Stimulated activated CD4-positive, alpha-beta T cell treated with anti-CD3 and anti-CD28 coated beads, Interleukin-12 subunit alpha, Interleukin-12 subunit beta, amount 100 ng/mL, for 4 hours (primary cell): ENCODE results near the gene DYNC2H1.
"Not testable (repeated sequence)": the region's sequence is repeated elsewhere in the genome, so short reads cannot be mapped to it uniquely, and the experiment has no call there.

Source experiments
- DNase-seq: peaks from one replicate; pipeline ENCODE4 v3.0.0-alpha.2; 2020

Gene DYNC2H1

GRCh38 chr11:103284260-103284659, 175.0 kb downstream of the DYNC2H1 start:
- no peak for DNase-seq

- DNase-seq: no peak
Measured at GRCh38 chr11:103294516-103294915, 185.3 kb downstream of the DYNC2H1 start.

DNA sequence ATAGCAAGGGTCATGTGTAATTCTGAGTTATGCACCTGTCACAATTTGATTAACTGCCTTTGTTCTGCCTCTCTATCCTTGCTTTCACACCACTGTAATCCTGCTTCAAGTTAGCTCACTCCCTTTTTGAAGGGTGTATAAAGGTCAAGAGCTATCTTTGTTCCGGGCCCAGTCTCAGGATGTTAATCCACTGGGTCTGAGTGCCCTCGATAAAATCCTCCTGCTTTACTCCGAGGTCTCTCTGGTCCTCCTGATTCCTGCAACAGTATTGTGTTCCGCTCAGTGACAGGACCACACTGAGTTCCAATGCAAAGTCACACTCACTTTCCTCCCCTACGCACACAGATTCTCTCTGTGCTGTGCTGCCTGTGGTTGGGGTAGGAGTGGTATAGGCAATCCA, 186.5 kb downstream of the DYNC2H1 start:
- DNase-seq: no peak

DNA sequence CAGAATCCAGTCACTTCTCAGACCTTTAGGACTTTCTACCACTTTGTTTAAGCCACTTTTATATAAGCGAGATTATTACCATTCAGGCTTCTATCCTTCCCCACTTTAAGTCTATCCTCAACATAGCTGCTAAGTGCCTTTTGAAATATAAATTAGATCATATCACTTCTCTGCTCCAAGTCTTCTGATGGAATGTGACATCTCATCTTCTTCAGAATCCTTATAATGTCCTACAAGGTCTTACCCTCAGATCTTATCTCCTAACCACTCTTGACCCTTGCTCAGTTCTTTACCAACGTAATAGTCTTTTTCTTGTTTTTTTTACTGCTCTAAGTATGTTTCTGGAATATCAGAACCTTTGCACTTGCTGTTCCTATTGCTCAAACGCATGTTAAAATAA, 188.7 kb downstream of the DYNC2H1 start:
- no peak for DNase-seq

GRCh38 chr11:103315248-103315647, 206.0 kb downstream of the DYNC2H1 start:
- DNase-seq: no peak

DNA sequence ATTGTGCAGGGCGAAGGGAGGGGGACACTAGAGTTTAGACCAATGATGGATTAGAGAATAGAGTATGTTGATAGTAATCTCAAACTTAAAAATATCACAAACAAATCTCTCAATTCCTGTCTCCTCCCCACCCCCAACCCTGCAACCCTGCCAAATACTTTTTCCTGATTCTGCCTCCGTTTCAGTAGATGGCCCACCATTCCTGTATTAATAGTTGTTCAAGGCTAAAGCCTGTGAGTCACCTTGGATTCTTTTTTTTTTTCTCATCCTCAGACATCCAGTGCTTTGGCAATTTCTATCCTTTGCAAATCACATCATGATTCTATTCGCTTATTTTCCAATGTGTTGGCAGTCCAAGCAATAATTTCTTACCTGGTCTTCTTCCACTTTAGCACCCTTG, 207.9 kb downstream of the DYNC2H1 start:
- DNase-seq: no peak

DNA sequence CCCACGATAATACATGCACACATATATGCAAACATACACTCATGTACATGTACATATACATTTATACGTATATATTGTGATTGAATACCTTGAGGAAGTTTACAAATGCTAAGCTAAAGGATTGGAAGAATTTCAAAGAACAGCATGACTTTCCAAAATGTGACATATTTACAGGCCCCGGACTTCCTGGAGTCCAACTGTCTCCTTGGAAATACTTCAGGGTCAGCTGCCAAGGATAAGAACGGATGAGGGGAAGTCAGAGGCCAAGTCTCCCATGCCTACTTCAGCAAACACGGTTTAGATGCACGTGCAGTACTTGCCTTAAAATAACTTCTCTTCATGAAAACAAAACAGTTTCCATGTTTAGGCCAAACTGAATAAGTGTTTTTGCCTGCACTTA, 213.6 kb downstream of the DYNC2H1 start:
- DNase-seq: no peak

GRCh38 chr11:103325686-103326069, 216.5 kb downstream of the DYNC2H1 start:
- DNase-seq: no peak

DNA sequence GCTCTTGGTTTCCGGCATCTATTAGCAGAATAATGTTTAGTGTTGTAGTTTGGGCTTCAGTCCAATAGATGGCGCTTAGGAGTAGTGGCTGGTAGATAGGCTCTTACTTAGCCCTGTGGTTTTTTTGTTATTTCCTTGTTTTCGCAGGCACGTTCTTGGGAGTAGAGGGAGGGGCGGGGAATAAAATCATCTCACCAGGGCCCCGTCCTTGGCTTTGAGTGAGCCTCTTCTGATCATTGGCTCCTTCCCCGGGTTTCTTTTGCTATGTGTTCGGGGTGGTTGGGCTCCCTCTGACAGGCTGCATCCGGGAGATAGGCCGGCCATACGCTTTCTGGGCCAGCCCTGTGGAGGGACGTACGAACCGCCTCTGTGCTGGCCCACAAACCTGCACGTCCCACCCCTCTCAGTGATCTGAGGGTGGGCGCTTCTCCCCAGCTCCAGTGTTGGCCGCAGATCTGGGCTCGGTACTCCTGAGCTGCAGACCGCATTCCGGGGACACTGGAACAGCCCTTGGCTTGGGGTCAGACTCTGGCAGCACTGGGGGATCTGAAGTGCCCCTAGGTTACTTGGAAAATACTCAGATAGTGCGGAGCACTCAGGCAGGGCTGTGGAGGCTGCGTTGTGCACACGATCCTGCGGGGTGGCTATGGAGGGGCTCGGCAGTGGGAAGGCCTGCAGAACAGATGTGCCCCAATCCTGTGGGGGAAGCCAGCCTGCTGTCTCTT, 217.0 kb downstream of the DYNC2H1 start:
- DNase-seq: no peak

- no peak for DNase-seq
Measured at GRCh38 chr11:103327721-103328120, 218.5 kb downstream of the DYNC2H1 start.

DNA sequence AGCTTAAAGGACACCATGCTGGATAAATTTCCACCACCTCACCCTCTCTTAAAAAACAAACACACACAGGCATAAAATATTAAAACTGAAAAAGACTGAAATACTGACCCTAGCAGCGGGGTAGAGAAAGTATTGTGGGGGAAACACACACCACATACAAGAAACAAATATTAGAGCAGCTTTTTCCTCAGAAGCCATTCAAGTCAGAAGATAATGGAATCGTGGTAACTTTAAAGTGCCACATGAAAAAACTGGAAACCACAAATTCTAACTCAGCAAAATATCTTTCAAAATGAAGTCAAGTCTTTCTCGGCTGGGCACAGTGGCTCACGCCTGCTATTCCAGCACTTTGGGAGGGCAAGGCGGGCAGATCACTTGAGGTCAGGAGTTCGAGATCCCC, 223.2 kb downstream of the DYNC2H1 start:
- DNase-seq: no peak

GRCh38 chr11:103338621-103339484, 229.6 kb downstream of the DYNC2H1 start:
- DNase-seq: no peak

GRCh38 chr11:103339485-103339857, 230.2 kb downstream of the DYNC2H1 start:
- no peak for DNase-seq

DNA sequence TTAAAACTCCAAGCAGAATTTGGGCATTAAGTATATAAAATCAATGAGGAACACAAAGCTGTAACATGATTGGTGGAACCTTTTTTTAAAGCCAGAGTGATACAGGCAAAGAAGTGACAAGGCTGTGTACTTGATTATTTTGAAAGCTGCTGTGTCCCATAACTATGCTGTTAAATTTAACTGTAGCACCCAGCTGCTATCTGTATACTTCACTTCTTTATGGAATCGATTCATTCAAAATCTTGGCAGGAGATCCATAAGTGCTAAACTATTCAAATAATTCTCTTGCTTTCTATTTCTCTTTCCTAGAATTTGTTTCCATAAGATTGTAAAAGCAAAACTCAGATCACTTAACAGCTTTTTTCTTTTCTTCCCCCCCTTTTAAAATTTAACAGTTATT, 231.7 kb downstream of the DYNC2H1 start:
- no peak for DNase-seq

GRCh38 chr11:103344886-103345285, 235.7 kb downstream of the DYNC2H1 start:
- DNase-seq: no peak

DNA sequence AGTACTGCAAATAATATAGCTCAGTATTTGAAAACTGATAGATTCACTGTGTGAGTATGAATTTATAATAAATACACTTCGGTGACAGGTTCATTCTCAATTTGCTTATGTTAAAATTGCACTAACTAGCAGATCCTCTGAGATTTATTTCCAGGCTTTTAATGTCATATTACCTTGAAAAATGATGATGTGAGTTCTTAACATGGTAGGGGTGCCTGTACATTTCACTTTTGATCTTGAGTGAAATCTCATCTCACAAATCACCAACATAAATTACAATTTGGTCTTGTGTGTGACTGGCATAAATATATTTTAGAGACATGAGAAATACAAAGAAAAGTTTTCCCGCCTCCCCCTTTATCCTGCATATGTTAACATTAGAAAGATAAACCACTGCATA, 240.4 kb downstream of the DYNC2H1 start:
- DNase-seq: no peak

DNA sequence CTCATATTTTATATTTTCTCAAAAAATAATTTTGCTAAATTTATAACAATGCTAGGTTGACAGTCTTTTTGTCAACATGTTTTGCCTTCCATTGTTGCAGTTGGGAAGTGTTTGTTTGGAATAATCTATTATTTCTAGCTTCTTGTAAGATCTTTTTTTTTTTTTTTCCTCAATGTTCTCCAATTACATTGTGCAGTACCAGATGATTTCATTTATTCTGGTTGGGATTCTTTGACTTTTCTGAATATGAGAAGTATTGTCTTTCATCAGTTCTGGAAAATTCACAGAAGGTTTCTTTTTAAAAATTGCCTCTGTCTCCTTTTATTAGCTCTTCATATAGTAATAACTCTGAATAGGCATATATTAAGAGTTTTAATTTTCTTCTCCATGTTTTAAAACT, 245.4 kb downstream of the DYNC2H1 start:
- no peak for DNase-seq

DNA sequence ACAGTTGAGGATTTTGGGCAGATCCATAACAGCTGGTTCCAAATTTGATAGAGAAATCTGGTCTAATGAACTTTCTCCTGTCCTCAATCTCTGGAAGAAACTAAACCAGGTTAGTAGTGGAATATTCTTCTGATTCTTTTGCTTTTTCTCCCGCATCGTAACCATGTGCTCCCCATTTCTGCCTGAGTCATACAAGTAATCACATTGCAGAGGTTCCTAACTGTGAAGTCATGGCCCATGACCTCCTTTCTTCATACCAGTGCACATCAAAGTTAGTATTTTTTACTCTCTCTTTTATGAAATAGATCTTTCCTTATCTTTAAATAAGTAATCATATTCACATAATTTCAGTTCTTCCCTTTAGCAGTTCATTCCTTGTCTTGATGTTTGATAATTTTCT, 249.0 kb downstream of the DYNC2H1 start:
- DNase-seq: no peak

DNA sequence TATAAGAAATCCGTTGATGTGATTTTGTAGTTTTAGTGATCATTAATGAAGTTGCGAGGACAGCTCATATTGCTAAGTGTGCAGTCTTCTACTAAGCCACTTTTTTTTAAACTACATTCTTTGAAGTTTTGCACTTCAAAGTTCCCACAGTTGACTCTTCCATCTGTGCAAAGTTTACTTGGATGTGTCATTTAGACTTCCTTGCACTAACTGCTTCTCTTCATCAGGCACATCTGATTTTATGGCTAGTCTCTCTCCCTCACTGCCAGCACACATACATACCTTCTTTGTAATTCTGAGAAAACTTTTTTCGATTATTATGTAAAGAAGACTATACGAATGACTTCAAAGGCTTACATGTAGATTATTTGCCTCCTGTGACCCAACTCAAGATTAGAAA, 250.0 kb downstream of the DYNC2H1 start:
- DNase-seq: no peak

- no peak for DNase-seq
Measured at GRCh38 chr11:103364687-103365086, 255.5 kb downstream of the DYNC2H1 start.

- no peak for DNase-seq
Measured at GRCh38 chr11:103367650-103368049, 258.4 kb downstream of the DYNC2H1 start.

GRCh38 chr11:103368145-103368544, 258.9 kb downstream of the DYNC2H1 start:
- DNase-seq: no peak

- DNase-seq: no peak
Measured at GRCh38 chr11:103370076-103370475, 260.9 kb downstream of the DYNC2H1 start.

DNA sequence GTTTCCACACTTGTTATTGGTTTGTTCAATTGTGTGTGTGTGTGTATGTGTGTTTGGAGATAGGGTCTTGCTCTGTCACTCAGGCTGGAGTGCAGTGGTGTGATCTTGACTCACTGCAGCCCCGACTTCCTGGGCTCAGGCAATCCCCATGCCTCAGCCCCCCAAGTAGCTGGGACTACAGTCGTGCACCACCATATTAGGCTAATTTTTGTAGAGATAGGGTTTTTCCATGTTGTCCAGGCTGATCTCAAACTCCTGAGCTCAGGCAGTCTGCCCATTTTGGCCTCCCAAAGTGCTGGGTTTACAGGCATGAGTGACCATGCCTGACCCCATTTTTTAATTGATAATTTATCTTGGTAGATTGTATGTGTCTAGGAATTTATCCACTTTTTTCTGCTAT, 263.7 kb downstream of the DYNC2H1 start:
- DNase-seq: no peak

DNA sequence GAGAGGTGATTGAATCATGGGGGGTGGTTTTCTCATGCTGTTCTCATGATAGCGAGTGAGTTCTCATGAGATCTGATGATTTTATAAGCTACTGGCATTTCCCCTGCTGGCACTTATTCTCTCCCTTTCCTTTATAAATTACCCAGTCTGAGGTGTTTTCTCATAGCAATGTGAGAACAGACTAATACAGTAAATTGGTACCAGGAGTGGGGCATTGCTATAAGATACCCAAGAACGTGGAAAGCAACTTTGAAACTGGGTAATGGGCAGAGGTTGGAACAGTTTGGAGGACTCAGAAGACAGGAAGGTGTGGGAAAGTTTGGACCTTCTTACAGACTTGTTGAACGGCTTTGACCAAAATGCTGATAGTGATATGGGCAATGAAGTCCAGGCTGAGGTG, 265.0 kb downstream of the DYNC2H1 start:
- DNase-seq: not testable (repeated sequence)
